Measurements from ENCODE around the gene CHN2.

The CHN2 gene

GRCh38 chr7:29327455-29327854, 132.9 kb downstream of the CHN2 start:
- Histone ChIP-seq H3K27ac (no peak overlapping the region), H3K4me3 (ENCODE audit: low read depth, low read length) (no peak overlapping the region), H3K9me3 (ENCODE audit: severe bottlenecking) (no peaks in the 10 kb centered on the region), H3K36me3 (no peaks in the 10 kb centered on the region), H3K27me3 (ENCODE audit: insufficient read depth, low read depth, severe bottlenecking) (no peaks in the 10 kb centered on the region)
- DNase-seq: no peak
- TF ChIP-seq, protein P1, sequence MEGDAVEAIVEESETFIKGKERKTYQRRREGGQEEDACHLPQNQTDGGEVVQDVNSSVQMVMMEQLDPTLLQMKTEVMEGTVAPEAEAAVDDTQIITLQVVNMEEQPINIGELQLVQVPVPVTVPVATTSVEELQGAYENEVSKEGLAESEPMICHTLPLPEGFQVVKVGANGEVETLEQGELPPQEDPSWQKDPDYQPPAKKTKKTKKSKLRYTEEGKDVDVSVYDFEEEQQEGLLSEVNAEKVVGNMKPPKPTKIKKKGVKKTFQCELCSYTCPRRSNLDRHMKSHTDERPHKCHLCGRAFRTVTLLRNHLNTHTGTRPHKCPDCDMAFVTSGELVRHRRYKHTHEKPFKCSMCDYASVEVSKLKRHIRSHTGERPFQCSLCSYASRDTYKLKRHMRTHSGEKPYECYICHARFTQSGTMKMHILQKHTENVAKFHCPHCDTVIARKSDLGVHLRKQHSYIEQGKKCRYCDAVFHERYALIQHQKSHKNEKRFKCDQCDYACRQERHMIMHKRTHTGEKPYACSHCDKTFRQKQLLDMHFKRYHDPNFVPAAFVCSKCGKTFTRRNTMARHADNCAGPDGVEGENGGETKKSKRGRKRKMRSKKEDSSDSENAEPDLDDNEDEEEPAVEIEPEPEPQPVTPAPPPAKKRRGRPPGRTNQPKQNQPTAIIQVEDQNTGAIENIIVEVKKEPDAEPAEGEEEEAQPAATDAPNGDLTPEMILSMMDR (IDR thresholded peaks at IDR 0.05; ENCODE audit: low read depth, low read length): no peak

DNA sequence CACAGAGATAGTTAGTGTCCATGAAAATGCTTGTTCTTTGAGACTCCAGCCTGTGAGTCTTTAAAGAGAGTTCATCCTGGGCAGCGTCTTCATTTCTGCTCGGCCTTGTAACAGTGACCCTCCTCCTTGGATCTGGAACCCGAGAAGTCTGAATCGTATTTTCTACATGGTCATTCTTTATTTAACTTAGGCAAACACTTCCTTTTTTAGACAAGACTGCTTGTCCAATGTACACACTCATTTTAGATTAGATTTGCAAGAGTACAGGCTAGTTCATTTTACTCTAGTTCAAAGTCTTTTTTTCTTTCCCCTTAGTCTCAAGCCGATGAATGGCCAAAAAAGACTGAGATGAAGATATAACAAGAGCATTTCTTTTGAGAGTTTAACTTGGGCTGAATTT, 133.5 kb downstream of the CHN2 start:
- Histone ChIP-seq H3K27ac (no peak overlapping the region), H3K9me3 (ENCODE audit: severe bottlenecking) (no peaks in the 10 kb centered on the region), H3K27me3 (ENCODE audit: insufficient read depth, low read depth, severe bottlenecking) (no peaks in the 10 kb centered on the region), H3K4me3 (ENCODE audit: low read depth, low read length) (no peak overlapping the region), H3K36me3 (no peaks in the 10 kb centered on the region)
- TF ChIP-seq, protein P1 (IDR thresholded peaks at IDR 0.05; ENCODE audit: low read depth, low read length): no peak
- no peak for DNase-seq

DNA sequence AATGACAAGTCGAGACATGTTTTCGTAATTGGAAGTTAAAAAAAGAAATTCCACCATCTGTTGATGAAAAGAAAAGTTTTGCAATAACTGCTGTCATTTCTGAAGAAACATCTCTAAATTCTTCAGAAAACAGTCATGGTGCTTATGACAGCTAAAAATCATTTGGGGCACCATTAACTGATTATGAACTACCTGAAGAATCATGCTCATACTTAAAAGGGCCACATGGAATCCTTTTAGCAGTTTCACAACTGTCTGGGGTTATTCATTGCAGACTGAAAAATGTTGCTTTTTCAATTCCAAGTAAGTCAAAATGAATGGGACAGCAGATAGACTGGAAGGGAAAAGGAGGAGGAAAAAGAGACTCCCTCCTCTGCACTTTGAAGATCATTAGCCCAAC, 134.2 kb downstream of the CHN2 start:
- Histone ChIP-seq H3K9me3 (ENCODE audit: severe bottlenecking) (no peaks in the 10 kb centered on the region), H3K27ac (no peak overlapping the region), H3K36me3 (no peaks in the 10 kb centered on the region), H3K4me3 (ENCODE audit: low read depth, low read length) (no peak overlapping the region), H3K27me3 (ENCODE audit: insufficient read depth, low read depth, severe bottlenecking) (no peaks in the 10 kb centered on the region)
- TF ChIP-seq, protein P1 (IDR thresholded peaks at IDR 0.05; ENCODE audit: low read depth, low read length): no peak
- no peak for DNase-seq

GRCh38 chr7:29329686-29330085, 135.1 kb downstream of the CHN2 start:
- TF ChIP-seq, protein P1 (IDR thresholded peaks at IDR 0.05; ENCODE audit: low read depth, low read length): no peak
- Histone ChIP-seq H3K9me3 (ENCODE audit: severe bottlenecking) (no peaks in the 10 kb centered on the region), H3K36me3 (no peaks in the 10 kb centered on the region), H3K4me3 (ENCODE audit: low read depth, low read length) (no peak overlapping the region), H3K27me3 (ENCODE audit: insufficient read depth, low read depth, severe bottlenecking) (no peaks in the 10 kb centered on the region), H3K27ac (no peak overlapping the region)
- no peak for DNase-seq

DNA sequence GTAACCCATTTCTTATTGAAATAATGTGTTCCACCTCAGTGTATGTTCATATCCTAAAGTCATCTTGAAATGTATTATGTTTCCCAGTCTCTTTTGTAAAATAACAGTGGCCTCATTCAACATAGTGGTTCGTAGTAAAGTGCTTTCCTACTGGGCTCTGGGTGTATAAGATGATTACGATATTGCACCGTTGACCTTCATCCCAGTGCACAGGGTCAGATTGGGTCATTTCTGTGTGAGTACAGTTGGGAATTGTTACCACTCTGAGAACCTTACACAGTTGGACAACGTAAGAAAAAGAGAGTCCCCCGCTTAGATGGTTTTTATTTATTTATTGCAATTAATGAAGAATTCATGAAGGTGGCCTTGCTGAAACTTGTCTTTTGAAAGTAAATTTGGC, 135.6 kb downstream of the CHN2 start:
- no peak overlapping the region for H3K27ac ChIP-seq
- no peak overlapping the region for H3K4me3 ChIP-seq (ENCODE audit: low read depth, low read length)
- no peaks in the 10 kb centered on the region for H3K27me3 ChIP-seq (ENCODE audit: insufficient read depth, low read depth, severe bottlenecking)
- no peaks in the 10 kb centered on the region for H3K9me3 ChIP-seq (ENCODE audit: severe bottlenecking)
- TF ChIP-seq, protein P1 (IDR thresholded peaks at IDR 0.05; ENCODE audit: low read depth, low read length): no peak
- DNase-seq: no peak
- no peaks in the 10 kb centered on the region for H3K36me3 ChIP-seq

DNA sequence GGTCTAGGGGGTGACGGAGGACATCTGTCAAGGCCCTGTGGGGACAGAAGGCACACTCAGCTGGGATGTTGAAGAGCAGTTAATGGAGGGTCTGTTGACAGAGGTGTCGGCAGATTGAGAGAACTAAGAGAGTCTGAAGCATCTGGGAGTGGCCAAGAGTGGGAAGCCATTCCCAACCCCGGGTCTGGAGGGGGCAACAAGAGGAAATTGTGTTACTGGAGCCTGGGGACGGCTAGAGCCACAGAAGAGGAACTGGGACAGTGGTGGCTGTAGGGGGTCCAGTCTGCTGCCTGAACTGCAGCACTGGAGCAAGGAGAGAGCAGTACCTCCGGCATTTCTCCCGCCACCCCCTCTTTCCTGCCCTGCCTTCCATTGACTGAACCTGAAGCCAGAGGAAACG, 136.6 kb downstream of the CHN2 start:
- DNase-seq: no peak
- Histone ChIP-seq H3K27ac (no peak overlapping the region), H3K27me3 (ENCODE audit: insufficient read depth, low read depth, severe bottlenecking) (no peaks in the 10 kb centered on the region), H3K4me3 (ENCODE audit: low read depth, low read length) (no peak overlapping the region), H3K9me3 (ENCODE audit: severe bottlenecking) (no peaks in the 10 kb centered on the region), H3K36me3 (no peaks in the 10 kb centered on the region)
- TF ChIP-seq, protein P1 (IDR thresholded peaks at IDR 0.05; ENCODE audit: low read depth, low read length): no peak

Data from WERI-Rb-1 (cell line).